SH-SY5Y (cell line): Measurements from ENCODE around the gene RGL4.
A peak's percentile ranks its signal among the peaks of the same experiment; 100 is the strongest.

Source experiments
- GATA2 ChIP-seq: IDR thresholded peaks from 2 replicates; pipeline ENCODE4 v1.6.1; 2011; ENCODE audit warnings: mild to moderate bottlenecking, low read depth, low read length
- GATA3 ChIP-seq: IDR thresholded peaks from 2 replicates; pipeline ENCODE4 v1.6.1; 2011; ENCODE audit warnings: low read depth, mild to moderate bottlenecking, low read length, moderate library complexity

RGL4 gene

DNA sequence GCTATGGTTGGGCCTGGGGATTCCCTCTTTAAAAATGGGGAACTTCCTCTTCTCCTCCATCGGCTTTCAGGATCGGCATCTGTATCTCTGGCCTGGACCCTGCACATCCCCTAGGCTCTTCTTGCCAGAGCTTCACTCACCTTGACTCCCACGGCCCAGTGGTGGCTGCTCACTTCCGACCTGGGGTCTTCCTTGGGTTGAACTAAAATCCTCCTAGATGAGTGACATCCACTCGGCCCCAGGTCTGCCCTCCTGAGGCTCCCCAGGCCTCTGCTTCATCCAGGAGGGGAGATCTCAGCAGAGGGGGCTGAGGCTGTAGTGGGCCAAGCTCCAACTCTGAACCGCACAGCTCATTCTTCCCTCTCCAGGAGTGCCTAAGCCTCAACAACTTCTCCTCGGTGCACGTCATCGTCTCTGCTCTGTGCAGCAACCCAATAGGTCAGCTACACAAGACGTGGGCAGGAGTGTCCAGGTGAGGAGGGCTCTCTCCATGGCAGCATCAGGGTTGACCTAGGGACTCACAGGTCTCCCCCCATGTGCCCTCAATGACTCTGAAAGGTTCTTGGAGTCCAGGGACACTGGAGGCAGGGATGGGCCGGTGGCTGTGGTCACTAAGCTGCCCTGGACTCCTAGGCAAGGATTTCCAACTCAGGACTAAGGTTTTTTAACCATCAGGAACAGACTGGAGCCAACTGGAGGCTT lies 3.3 kb downstream of the RGL4 start:
- TF ChIP-seq GATA3, result no peak
- TF ChIP-seq GATA2, result no peak

DNA sequence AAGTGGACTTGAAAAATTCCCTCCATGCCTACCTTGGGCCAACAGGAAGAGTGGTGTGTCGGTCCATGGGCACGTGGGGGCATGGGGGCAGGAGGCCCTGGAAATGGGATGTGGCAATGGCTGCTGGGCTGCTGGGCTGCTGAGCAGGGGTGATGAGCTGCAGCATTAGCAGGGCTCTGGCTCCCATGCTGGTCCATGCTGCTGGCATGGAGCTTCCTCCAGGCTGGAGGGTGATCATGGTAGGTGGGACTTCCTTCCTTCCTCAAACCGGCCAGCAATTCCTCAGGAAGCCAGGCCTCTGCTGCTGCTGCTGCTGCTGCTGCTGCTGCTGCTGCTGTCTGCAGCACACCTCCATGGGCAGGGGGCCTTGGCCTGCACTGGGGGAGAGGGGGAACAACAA lies 4.3 kb downstream of the RGL4 start:
- TF ChIP-seq GATA3 (no peak), GATA2 (no peak)

DNA sequence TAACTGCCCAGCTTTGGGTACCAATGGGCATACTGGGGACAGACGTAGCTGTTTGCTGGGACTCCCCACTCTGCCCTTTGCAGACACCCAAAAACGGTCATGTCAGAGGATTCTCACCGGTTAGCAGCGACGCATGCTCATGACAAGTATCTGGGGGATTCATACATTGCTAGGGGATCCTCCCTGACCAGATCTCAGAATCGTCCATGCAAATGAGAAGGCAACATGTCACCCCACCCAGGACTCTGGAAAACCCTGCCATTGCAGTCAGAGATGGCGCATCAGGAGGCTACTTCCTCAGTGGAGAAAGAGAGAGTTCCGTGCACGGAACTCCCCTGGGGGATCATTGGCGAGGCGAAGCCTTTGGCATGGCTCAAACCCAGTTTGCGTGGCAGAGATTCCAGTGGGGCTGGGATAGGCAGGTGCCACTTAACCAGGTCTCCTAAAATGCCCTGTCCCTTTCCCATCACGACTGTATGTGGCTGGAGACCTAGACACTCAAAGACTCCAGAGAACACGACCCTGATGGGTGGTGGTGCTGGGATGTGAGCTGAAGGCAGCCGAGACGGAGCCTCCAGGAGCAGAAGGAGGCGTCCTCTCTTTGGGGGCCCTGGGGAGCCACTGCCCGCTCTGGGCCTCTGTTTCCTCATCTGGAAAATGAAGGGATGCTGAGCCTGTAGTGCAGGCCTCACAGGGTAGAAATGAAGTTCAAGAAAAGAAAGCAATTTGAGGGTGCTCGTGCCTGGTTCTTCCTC lies 4.9 kb downstream of the RGL4 start:
- no peak for TF ChIP-seq GATA3
- TF ChIP-seq GATA2, result no peak

DNA sequence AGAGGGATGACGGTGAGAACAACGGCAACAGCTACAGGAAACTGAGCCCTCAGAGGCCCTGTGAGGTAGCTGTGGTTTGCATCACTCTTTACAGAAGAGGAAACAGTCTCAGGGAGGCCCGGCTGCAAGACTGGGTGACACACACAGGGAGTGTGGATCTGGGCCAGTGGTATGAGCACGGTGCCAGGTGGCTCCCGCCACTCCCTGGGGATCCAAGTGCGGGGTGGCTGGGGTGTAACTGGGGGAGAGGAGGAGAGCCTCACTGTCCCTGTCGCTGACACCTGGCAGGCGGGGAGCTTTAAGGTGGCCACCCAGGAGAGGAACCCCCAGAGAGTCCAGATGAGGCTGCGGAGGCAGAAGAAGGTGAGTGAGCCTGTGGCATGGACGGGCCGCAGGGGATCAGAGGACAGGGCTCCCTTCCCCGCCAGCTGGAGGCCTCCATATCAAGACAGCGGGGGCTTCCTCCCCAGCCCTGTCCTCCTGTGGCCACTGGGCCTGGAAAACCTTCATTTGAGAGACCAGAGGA lies 5.6 kb downstream of the RGL4 start:
- TF ChIP-seq GATA3 (no peak), GATA2 (no peak)

DNA sequence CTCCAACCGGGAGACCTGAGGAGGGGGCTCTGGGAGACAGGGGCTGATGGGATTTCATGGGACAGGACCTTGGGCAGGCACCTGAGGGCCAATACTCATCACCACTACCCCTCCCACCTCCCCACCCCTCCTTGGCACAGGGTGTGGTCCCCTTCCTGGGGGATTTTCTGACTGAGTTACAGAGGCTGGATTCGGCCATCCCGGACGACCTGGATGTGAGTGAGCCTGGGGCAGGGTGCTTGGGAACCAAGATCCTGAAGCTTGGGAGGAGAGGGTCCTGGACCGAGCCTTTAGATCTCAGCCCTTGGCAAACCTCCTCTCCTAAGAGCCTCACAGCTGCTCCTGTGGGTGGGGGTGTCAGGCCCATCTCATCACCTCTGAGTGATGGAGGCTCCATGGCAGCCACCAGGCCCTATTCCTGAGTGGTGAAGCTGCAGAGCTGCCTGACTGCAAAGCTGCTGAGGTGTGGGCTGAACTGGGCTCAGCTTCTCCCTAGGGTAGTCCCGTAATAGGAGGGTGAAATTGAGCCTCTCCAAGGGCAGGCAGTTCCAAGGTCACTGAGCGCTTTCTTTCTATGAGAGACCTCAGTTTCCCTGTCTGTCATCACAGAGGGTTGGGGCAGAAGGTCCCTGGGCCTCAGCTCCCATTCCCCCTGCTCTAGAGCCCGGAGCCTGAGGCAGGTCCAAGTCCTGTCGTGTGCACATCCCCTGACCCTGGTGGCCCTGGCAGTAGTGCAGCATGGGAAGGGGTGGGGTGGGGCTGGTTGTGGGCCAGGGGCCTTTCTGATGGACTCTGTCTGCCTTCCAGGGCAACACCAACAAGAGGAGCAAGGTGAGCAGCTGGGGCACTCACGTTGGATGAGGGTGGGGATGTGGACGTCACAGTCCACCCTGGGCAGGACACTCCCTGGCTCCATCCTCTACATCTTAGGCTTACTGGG lies 6.5 kb downstream of the RGL4 start:
- TF ChIP-seq GATA3 (no peak), GATA2 (no peak)

DNA sequence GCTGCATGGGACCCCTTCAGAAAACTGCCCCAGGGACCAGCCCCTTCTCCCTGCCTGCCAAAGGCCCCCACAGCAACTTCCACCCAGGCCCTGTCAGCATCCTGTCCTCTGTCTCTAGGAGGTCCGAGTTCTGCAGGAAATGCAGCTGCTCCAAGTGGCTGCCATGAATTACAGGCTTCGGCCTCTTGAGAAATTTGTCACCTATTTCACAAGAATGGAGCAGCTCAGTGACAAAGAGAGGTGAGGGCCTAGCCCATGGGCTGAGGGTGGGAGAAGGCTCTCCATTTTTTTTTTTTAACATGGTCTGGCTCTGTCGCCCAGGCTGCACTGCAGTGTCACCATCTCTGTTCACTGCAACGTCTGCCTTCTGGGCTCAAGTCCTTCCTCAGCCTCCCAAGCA lies 7.3 kb downstream of the RGL4 start:
- no peak for TF ChIP-seq GATA2
- no peak for TF ChIP-seq GATA3

DNA sequence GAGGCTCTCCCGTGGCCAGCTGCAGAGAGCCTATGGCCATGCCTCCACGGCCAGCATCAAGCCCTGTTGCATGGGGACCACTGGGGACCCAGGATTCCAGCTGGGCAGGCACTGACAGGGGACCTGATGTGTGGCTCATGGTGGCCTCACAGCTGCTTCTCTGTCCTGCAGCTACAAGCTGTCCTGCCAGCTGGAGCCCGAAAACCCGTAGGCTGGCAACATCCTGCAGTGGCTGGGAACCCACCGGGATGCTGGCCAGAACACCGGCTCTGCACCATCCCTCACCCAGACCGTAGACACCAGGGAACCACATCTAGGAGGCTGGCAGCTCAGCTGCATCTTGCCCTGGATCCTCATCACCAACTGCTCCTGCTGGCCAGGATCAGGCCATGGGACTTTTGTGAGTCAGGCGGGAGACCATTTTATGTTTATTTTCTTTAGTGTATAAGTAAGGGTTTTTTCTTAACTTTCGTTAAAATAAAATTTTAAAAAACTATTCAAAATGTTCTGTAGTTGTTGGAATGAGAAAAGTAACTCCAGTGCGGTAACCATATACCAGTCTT lies 7.9 kb downstream of the RGL4 start:
- no peak for TF ChIP-seq GATA3
- TF ChIP-seq GATA2, result no peak

DNA sequence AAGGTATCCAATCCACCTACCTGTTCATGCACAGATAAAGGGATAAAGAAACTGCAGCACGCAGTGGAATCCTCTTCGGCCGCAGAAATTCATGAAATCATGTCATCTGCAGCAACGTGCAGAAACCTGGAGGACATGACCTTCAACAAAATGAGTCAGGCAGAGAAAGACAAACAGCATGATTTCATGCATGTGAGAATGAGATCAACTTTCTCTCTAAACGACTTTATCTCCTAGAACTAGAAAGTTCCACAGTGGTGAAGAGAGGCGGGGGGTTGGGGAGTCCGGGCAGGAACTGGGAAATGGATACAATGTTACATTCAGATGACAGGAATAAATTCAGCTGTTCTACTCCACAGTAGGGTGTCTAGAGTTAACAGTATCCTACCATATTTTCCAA lies 9.9 kb downstream of the RGL4 start:
- TF ChIP-seq GATA3 (no peak), GATA2 (no peak)

DNA sequence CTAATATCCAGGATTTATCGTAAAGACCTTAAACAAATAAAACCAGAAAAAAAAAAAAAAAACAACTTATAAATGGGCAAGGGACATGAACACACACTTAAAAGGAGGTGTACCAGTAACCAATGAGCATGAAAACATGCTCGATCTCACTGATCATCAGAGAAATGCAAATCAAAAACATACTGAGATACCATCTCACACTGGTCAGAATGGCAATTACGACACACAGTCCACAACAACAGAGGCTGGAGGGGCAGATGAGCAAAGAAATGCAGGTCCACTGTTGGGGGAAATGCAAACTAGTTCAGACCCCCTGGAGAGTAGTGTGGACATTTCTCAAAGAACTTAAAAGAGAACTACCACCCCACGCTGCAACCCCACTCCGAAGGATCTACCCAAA lies 13.2 kb downstream of the RGL4 start:
- TF ChIP-seq GATA2 (peak; percentile 72), GATA3 (peak; percentile 64)

DNA sequence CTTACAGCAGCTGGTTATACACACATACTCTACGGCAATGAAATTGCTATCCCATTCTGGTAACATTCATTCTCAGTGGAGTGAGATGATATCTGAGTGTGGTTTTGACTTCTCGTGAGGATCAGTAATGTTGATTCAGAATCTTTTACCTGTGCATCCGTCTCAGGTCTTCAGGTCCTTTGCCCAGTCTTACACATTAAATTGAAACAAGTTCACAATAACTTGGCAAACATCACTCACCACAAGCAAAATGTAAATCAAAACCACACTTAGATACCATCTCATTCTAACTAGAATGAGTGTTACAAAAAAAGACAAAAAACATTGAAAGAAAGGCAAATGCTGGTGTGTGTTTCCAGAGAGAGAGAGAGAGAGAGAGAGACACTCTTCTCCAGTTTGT lies 14.0 kb downstream of the RGL4 start:
- TF ChIP-seq GATA2 (no peak), GATA3 (no peak)

DNA sequence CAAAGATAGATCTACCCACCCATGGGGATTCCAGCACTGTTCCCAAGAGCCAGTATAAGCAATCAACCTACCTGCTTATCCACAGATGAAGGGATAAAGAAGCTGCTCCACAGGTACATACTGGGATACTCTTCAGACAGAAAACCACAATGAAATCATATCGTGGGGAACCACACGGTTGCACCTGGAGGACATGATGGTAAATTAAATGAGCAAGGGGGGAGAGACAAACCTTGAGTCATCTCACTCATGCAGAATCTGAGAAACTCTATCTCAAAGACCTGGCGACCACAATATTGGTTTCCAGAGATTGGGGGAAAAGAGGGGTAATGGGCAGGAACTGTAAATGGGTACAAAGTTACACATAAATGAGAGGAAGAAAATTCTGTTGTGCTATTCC lies 14.5 kb downstream of the RGL4 start:
- TF ChIP-seq GATA3, result no peak
- no peak for TF ChIP-seq GATA2

DNA sequence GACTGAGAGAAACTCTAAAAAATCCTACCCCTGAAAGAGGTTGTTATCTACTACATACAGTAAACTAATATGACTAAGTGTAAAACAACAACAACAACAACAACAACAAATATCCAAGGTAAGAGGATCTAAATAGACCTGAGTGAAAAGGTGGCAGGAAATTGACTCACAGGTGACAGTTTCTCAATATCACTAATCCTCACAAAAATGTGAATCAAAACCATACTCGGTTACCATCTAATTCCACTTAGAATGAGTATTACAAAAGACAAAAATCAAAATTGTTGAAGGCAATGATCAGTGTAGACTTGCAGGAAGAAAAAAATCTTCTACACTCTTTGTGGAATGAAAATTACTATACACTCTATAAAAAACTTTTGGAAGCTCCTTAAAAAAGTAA lies 17.5 kb downstream of the RGL4 start:
- TF ChIP-seq GATA3 (no peak), GATA2 (no peak)

DNA sequence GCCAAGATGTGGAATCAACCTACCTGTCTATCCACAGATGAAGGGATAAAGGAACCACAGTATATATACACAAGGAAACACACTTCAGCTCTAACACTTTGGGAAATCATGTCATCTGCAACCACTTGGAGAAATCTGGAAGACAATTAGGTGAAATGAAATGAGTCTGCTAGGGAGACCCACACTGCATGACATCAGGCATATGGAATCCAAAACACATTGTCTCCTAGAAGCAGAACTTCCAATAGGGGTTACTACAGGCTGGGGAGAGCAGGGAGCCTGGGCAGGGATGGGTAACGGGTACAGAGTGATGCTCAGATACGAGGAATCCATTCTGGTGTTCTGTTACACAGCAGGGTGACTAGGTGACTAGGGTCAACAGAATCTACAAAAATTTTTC lies 18.3 kb downstream of the RGL4 start:
- TF ChIP-seq GATA3 (no peak), GATA2 (no peak)

DNA sequence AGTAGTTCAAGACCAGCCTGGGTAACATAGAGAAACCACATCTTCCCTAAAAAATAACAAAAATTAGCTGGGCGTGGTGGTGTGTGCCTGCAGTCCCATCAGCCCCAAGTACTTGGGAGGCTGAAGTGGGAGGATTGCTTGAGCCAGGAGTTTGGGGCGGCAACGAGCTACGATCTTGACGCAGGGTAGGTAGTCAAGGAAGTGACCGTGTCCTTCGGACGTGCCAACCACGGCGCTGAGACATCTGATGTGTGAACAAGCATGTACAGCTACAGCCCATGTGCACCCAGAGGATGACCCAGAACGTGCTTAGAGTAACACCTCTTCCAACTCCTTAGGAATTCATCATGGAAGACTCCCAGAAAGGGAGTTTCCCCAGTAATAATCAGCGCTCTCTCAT lies 21.4 kb downstream of the RGL4 start:
- TF ChIP-seq GATA3 (no peak), GATA2 (no peak)
